Panc1 (cell line): Measurements from ENCODE around the gene LCE3B. TPM values are rescaled to one million over a fixed set of nuclear protein-coding genes. Genes with fewer than 3 reads are reported as not detected.

Experiments
- ATAC-seq: fragments of 200-7000 bp; cut with Tn5 transposase; 2 replicates; pipeline ENCODE4 v1.9.1; 2020; ENCODE audit warnings: mild to moderate bottlenecking, moderate library complexity
- BruUV-seq: library from RNA; stranded (reverse); fragments of 400-500 nt; replicated peaks from 2 replicates; lab custom pipeline; 2021; lab: Mats Ljungman, UMichigan
- CTCF ChIA-PET: fragments of 300-600 bp; sonication (Branson Sonifier 250); formaldehyde crosslinking; loops from one replicate; lab custom pipeline; 2022; ENCODE audit warnings: antibody characterized with exemption; lab: Charles Lee
- POLR2A ChIA-PET: fragments of 300-600 bp; sonication (Branson Sonifier 250); formaldehyde crosslinking; loops from one replicate; lab custom pipeline; 2022; ENCODE audit warnings: antibody characterized with exemption; lab: Charles Lee
- DNase-seq: peaks from one replicate; pipeline ENCODE4 v3.0.0-alpha.2; 2010; ENCODE audit warnings: low read depth, low spot score
- H3K27ac ChIP-seq: 2 replicates; pipeline ENCODE4 v1.5.1; 2011; ENCODE audit warnings: mild to moderate bottlenecking, low read length, inconsistent platforms
- H3K27me3 ChIP-seq: fragments of 200-500 bp; sonication (Bioruptor generic); 2 replicates; pipeline ENCODE4 v1.6.0; 2014; ENCODE audit warnings: low read length, inconsistent platforms; ENCODE audit not compliant: control insufficient read depth, insufficient read depth
- H3K36me3 ChIP-seq: fragments of 200-500 bp; sonication (Bioruptor generic); 2 replicates; pipeline ENCODE4 v1.5.1; 2014; ENCODE audit warnings: inconsistent platforms, mild to moderate bottlenecking, low read length, moderate library complexity; ENCODE audit not compliant: control insufficient read depth, insufficient read depth
- H3K4me1 ChIP-seq: 2 replicates; pipeline ENCODE4 v1.5.1; 2011; ENCODE audit warnings: inconsistent platforms, mild to moderate bottlenecking, low read length, moderate library complexity; ENCODE audit not compliant: control insufficient read depth, insufficient read depth
- H3K4me3 ChIP-seq, 2 experiments: 2 replicates each; pipeline ENCODE4 v1.5.1; 2011 to 2012; ENCODE audit warnings: low read depth in 2 of 2, low read length in 2 of 2, mild to moderate bottlenecking in 2 of 2, inconsistent platforms in 1 of 2, moderate library complexity in 1 of 2
- H3K9me3 ChIP-seq: fragments of 200-500 bp; sonication (Bioruptor generic); 2 replicates; pipeline ENCODE4 v1.5.1; 2014; ENCODE audit warnings: low read depth, mild to moderate bottlenecking, inconsistent platforms, low read length, moderate library complexity; ENCODE audit not compliant: control insufficient read depth, insufficient read depth
- POLR2AphosphoS5 ChIP-seq: IDR thresholded peaks from 2 replicates; pipeline ENCODE4 v1.6.1; 2012; ENCODE audit warnings: mild to moderate bottlenecking, low read depth, low read length, moderate library complexity
- SIN3A ChIP-seq: IDR thresholded peaks from 2 replicates; pipeline ENCODE4 v1.6.1; 2012; ENCODE audit warnings: low read depth, mild to moderate bottlenecking, low read length, moderate library complexity, borderline replicate concordance; ENCODE audit not compliant: insufficient read depth
- TCF7L2 ChIP-seq: IDR thresholded peaks from 2 replicates; pipeline ENCODE4 v1.6.1; 2011; ENCODE audit warnings: mild to moderate bottlenecking, low read depth, low read length, inconsistent platforms
- in situ Hi-C: cut with HindIII; loops from 2 replicates; pipeline ENCODE4 v1.10.0; 2016; ENCODE audit warnings: low sequenced_read_pairs, low pct_unique_long_range_greater_than_20kb
- intact Hi-C: fragments of 100-400 bp; cut with micrococcal nuclease; formaldehyde crosslinking; loops from one replicate; pipeline ENCODE4 v1.10.0; 2022; ENCODE audit not compliant: unreplicated experiment
- total RNA-seq: library from RNA; stranded (reverse); gene quantifications from one replicate; pipeline ENCODE4 v1.2.1, GENCODE V29; 2021; ENCODE audit not compliant: unreplicated experiment
- TF ChIP-seq, protein P1 (sequence below), 2 experiments: IDR thresholded peaks; 2 replicates each; pipeline ENCODE4 v1.6.1; 2011 to 2012; ENCODE audit warnings: low read depth in 2 of 2, control low read depth in 1 of 2, low read length in 1 of 2, mild to moderate bottlenecking in 1 of 2, moderate library complexity in 1 of 2; ENCODE audit not compliant: insufficient read depth in 1 of 2
- TF ChIP-seq, protein P2 (sequence below): fragments of 450-650 bp; IDR thresholded peaks from 2 replicates; pipeline ENCODE4 v1.5.1; 2017; ENCODE audit warnings: mild to moderate bottlenecking

LCE3B gene
- total RNA-seq, 1 experiment from 2014 or later = not detected

DNA sequence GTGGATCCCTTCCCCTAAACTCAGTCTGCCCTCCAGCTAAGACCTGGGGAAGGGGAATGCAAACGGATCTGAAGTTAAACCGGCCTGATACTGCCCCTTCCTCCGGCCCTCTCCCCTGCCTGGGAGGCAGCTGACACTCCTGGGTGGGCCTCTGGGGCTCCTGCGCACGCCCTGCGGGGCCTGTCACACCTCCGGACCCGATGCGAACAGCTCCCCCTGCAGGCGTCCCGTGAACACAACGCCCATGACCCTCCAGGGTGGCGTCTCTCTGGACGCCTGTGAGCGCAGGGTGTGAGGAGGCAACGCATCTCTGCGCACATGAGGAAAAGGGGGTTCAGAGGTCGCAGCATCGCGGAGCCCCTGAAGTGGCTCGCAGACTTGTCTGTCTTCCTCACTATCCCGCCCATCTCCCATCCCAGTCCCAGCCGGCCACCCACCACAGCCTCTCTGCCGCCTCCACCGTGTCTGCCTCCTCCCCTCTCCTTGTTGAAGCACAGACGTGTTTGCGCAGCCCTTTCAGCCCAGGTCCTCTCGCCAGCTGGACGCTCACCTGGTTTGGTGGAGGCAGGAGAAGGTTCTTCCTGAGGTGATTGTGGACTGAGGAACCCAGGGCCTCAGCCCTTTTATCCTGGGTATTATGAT lies 9.7 kb downstream of the LCE3B start:
- in situ Hi-C loops = no loop called here

DNA sequence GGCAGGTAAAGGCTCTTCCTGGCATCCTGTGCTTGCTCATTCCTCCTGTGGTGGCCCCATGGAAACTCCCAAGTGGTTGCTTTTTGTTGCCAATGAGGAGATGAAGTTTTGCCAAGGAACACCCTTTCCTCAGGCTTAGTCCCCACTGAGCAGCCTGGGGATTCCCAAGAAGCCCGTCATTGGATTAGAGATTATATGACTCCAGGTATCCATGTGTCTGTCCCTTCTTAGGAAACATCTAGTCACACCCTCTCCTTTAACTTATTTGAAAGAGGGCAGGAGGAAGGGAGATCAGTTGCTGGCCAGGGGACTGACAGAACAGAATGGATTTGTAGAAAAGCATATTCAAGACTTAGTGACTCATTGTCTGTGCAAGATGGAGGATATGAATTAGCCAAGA lies 13.1 kb downstream of the LCE3B start:
- Histone ChIP-seq H3K27ac (no peak overlapping the region), H3K4me1 (no peaks in the 10 kb centered on the region), H3K36me3 (no peaks in the 10 kb centered on the region), H3K27me3 (no peaks in the 10 kb centered on the region), H3K4me3 (no peak overlapping the region), H3K9me3 (no peaks in the 10 kb centered on the region)
- ChIA-PET CTCF (no interaction called here), POLR2A (no interaction called here)
- intact Hi-C loops = no loop called here
- no TSS peak for BruUV-seq
- no peak for ATAC-seq
- in situ Hi-C loops = no loop called here
- TF ChIP-seq, protein P1, sequence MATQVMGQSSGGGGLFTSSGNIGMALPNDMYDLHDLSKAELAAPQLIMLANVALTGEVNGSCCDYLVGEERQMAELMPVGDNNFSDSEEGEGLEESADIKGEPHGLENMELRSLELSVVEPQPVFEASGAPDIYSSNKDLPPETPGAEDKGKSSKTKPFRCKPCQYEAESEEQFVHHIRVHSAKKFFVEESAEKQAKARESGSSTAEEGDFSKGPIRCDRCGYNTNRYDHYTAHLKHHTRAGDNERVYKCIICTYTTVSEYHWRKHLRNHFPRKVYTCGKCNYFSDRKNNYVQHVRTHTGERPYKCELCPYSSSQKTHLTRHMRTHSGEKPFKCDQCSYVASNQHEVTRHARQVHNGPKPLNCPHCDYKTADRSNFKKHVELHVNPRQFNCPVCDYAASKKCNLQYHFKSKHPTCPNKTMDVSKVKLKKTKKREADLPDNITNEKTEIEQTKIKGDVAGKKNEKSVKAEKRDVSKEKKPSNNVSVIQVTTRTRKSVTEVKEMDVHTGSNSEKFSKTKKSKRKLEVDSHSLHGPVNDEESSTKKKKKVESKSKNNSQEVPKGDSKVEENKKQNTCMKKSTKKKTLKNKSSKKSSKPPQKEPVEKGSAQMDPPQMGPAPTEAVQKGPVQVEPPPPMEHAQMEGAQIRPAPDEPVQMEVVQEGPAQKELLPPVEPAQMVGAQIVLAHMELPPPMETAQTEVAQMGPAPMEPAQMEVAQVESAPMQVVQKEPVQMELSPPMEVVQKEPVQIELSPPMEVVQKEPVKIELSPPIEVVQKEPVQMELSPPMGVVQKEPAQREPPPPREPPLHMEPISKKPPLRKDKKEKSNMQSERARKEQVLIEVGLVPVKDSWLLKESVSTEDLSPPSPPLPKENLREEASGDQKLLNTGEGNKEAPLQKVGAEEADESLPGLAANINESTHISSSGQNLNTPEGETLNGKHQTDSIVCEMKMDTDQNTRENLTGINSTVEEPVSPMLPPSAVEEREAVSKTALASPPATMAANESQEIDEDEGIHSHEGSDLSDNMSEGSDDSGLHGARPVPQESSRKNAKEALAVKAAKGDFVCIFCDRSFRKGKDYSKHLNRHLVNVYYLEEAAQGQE (IDR thresholded peaks at IDR 0.05; ENCODE audit: insufficient read depth in 1 of 2, low read depth in 2 of 2, low read length in 1 of 2) = no peak
- no peak for TF ChIP-seq TCF7L2
- TF ChIP-seq, protein P2, sequence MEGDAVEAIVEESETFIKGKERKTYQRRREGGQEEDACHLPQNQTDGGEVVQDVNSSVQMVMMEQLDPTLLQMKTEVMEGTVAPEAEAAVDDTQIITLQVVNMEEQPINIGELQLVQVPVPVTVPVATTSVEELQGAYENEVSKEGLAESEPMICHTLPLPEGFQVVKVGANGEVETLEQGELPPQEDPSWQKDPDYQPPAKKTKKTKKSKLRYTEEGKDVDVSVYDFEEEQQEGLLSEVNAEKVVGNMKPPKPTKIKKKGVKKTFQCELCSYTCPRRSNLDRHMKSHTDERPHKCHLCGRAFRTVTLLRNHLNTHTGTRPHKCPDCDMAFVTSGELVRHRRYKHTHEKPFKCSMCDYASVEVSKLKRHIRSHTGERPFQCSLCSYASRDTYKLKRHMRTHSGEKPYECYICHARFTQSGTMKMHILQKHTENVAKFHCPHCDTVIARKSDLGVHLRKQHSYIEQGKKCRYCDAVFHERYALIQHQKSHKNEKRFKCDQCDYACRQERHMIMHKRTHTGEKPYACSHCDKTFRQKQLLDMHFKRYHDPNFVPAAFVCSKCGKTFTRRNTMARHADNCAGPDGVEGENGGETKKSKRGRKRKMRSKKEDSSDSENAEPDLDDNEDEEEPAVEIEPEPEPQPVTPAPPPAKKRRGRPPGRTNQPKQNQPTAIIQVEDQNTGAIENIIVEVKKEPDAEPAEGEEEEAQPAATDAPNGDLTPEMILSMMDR = no peak
- no peak for TF ChIP-seq SIN3A
- TF ChIP-seq POLR2AphosphoS5 = no peak
- no peak for DNase-seq

More for the DNA sequence above, 9.7 kb downstream of the LCE3B start:
- DNase-seq (no peak), ATAC-seq (peak; percentile 42; the same call in 1 of the 2 replicates)
- H3K4me3 ChIP-seq = no peak overlapping the region
- H3K9me3 ChIP-seq = no peaks in the 10 kb centered on the region
- H3K4me1 ChIP-seq = no peaks in the 10 kb centered on the region
- POLR2A ChIA-PET = no interaction called here
- intact Hi-C loops = no loop called here
- CTCF ChIA-PET = no interaction called here
- H3K36me3 ChIP-seq = no peaks in the 10 kb centered on the region
- H3K27me3 ChIP-seq = no peaks in the 10 kb centered on the region
- no TSS peak for BruUV-seq
- H3K27ac ChIP-seq = no peak overlapping the region
- TF ChIP-seq, protein P2 = peak; percentile 59
- no peak for TF ChIP-seq TCF7L2
